K562 (cell line): ENCODE data around the gene HEPHL1. TPM values are rescaled to one million over a fixed set of nuclear protein-coding genes. Genes with fewer than 3 reads are reported as not detected.

Experiments
- ATAC-seq: fragments of 200-7000 bp; cut with Tn5 transposase; 3 replicates; pipeline ENCODE4 v1.9.1; 2020; ENCODE audit warnings: moderate library complexity
- BruUV-seq: library from RNA; stranded (reverse); fragments of 400-500 nt; replicated peaks from 2 replicates; lab custom pipeline; 2021; lab: Mats Ljungman, UMichigan
- CTCF ChIA-PET: fragments of 300-600 bp; formaldehyde crosslinking; extraction: SDS; loops from one replicate; lab custom pipeline; 2021; ENCODE audit warnings: low intra/inter-chr PET ratio; lab: Yijun Ruan, JAX
- POLR2A ChIA-PET: fragments of 300-600, 350-650 bp; sonication (Branson Sonifier 250); formaldehyde crosslinking; extraction: SDS; loops from one replicate; lab custom pipeline; 2021; ENCODE audit warnings: antibody characterized with exemption, inconsistent platforms; lab: Yijun Ruan, JAX
- DNase-seq, 4 experiments: peaks; one replicate each; pipeline versions ENCODE4 v3.0.0 to v3.0.0-alpha.2; 2011 to 2018; ENCODE audit warnings: low spot score in 3 of 4, mixed read lengths in 3 of 4; ENCODE audit errors: extremely low read depth in 1 of 4
- FAIRE-seq: peaks from 2 replicates; lab custom pipeline; 2011; peaks lifted over from hg19 to GRCh38; lab: Jason Lieb, UNC
- H2AFZ ChIP-seq: 2 replicates; pipeline ENCODE4 v1.6.0; 2011; ENCODE audit warnings: low read depth, low read length, control low read depth, inconsistent platforms
- H3K27ac ChIP-seq: fragments of 200-600 bp; 3 replicates; pipeline ENCODE4 v1.8.0; 2011; ENCODE audit warnings: low read depth, mild to moderate bottlenecking, control low read depth, inconsistent platforms, low read length, moderate library complexity, mixed read lengths; ENCODE audit errors: extremely low read depth
- H3K27me3 ChIP-seq, 2 experiments: fragments of 300-600 bp in 1 of 2; 2 replicates in 1 of 2; 3 replicates in 1 of 2; pipeline versions ENCODE4 v1.6.0 to v1.8.0; 2011; ENCODE audit warnings: inconsistent platforms in 2 of 2, low read length in 2 of 2, mild to moderate bottlenecking in 1 of 2, mixed read lengths in 1 of 2, moderate library complexity in 1 of 2; ENCODE audit not compliant: control insufficient read depth in 2 of 2, insufficient read depth in 2 of 2
- H3K36me3 ChIP-seq: fragments of 300-600 bp; 3 replicates; pipeline ENCODE4 v1.8.0; 2011; ENCODE audit warnings: mild to moderate bottlenecking, low read length, inconsistent platforms; ENCODE audit not compliant: control insufficient read depth, insufficient read depth
- H3K4me1 ChIP-seq, 2 experiments: fragments of 200-600 bp in 1 of 2; replicated peaks in 1 of 2; 2 replicates in 1 of 2; 3 replicates in 1 of 2; pipeline versions ENCODE4 v1.5.1 to v1.8.0; 2011; ENCODE audit warnings: inconsistent platforms in 2 of 2, low read length in 2 of 2, mild to moderate bottlenecking in 1 of 2, mixed read lengths in 1 of 2, moderate library complexity in 1 of 2; ENCODE audit not compliant: control insufficient read depth in 2 of 2, insufficient read depth in 2 of 2
- H3K4me2 ChIP-seq: 2 replicates; pipeline ENCODE4 v1.6.1; 2011; ENCODE audit warnings: low read length, control low read depth, inconsistent platforms, mixed read lengths; ENCODE audit not compliant: insufficient read depth
- H3K4me3 ChIP-seq: fragments of 200-600 bp; sonication (generic), shearing (Covaris generic); 2 replicates; pipeline ENCODE4 v1.5.1; 2016; ENCODE audit warnings: control low read depth, inconsistent platforms
- H3K79me2 ChIP-seq: fragments of 200-600 bp; 3 replicates; pipeline ENCODE4 v1.8.0; 2011; ENCODE audit warnings: low read length, inconsistent platforms; ENCODE audit not compliant: control insufficient read depth, insufficient read depth
- H3K9ac ChIP-seq, 2 experiments: 2 replicates each; pipeline versions ENCODE4 v1.6.0 to v1.6.1; 2011; ENCODE audit warnings: low read depth in 2 of 2, low read length in 2 of 2, control low read depth in 1 of 2, inconsistent platforms in 1 of 2, mild to moderate bottlenecking in 1 of 2, mixed read lengths in 1 of 2; ENCODE audit not compliant: insufficient read depth in 1 of 2
- H3K9me1 ChIP-seq: one replicate; pipeline ENCODE4 v1.6.0; 2011; ENCODE audit warnings: inconsistent platforms, mild to moderate bottlenecking, low read length, moderate library complexity; ENCODE audit not compliant: control insufficient read depth, insufficient read depth
- H3K9me3 ChIP-seq: replicated peaks from 2 replicates; pipeline ENCODE4 v1.5.1; 2011; ENCODE audit warnings: low read depth, low read length, inconsistent platforms; ENCODE audit not compliant: control insufficient read depth, insufficient read depth
- H4K20me1 ChIP-seq: replicated peaks from 2 replicates; pipeline ENCODE4 v1.6.1; 2011; ENCODE audit warnings: low read length, inconsistent platforms, mixed read lengths; ENCODE audit not compliant: control insufficient read depth, insufficient read depth
- BHLHE40 ChIP-seq: IDR thresholded peaks from 2 replicates; pipeline ENCODE4 v1.6.1; 2011; ENCODE audit warnings: low read length, improper control_type of control experiment
- U2AF1 ChIP-seq: fragments of 200-400 bp; formaldehyde crosslinking; optimal IDR thresholded peaks from 2 replicates; pipeline ENCODE3; 2017; ENCODE audit warnings: mild to moderate bottlenecking, low read depth, low read length, moderate library complexity
- ZFPM2 ChIP-seq: fragments of 250-450 bp; sonication (Bioruptor Pico); IDR thresholded peaks from 2 replicates; pipeline ENCODE4 v1.5.1; 2022; ENCODE audit warnings: mild to moderate bottlenecking
- ZNF707 ChIP-seq: fragments of 250-450 bp; sonication (Bioruptor Pico); conservative IDR thresholded peaks from 2 replicates; pipeline ENCODE4 v1.8.0; 2022; ENCODE audit warnings: inconsistent platforms, mild to moderate bottlenecking, moderate library complexity
- WGBS: fragments of 100-300 bp; shearing (Covaris generic); methylation state at CpG from one replicate; pipeline ENCODE4 v1.1.6; 2016; ENCODE audit warnings: low coverage, mixed read lengths; ENCODE audit not compliant: insufficient coverage; ENCODE audit errors: missing lambda C conversion rate; 5-methylcytosine and 5-hydroxymethylcytosine counted together
- in situ Hi-C: fragments of 300-500 bp; cut with MboI; formaldehyde crosslinking; loops from 4 replicates; pipeline ENCODE4 v1.15.0; 2018; ENCODE audit warnings: inconsistent platforms, mixed read lengths
- intact Hi-C: fragments of 100-400 bp; cut with micrococcal nuclease; formaldehyde crosslinking; loops from 2 replicates; pipeline ENCODE4 v1.14.2; 2022
- polyA plus RNA-seq, 8 experiments: library from polyadenylated mRNA; depleted of rRNA in 4 of 8; stranded (reverse) in 5 of 8; unstranded in 3 of 8; fragments of >200 nt; fragmentation: Nextera tagmentation in 2 of 8; fragmentation: Illumina TruSeq in 1 of 8; extraction: Ambion mirVana in 2 of 8; extraction: Trizol in 1 of 8; gene quantifications; 2 replicates each; pipeline versions ENCODE4 v1.2.1 to v1.2.3, GENCODE V29; 2011 to 2014; ENCODE audit warnings: inconsistent platforms in 1 of 8, missing spikeins in 1 of 8
- total RNA-seq, 7 experiments: library from RNA; depleted of rRNA in 6 of 7; stranded (reverse); fragments of >200 nt in 6 of 7; fragmentation: Illumina TruSeq in 2 of 7; extraction: Trizol in 2 of 7; gene quantifications; 2 replicates each; pipeline versions ENCODE4 v1.2.1 to v1.2.3, GENCODE V29; 2011 to 2021; ENCODE audit warnings: low replicate concordance in 1 of 7
- TF ChIP-seq, protein P1 (sequence below): fragments of 250-450 bp; sonication (Bioruptor Pico); IDR thresholded peaks from 2 replicates; pipeline ENCODE4 v1.5.0; 2020; ENCODE audit warnings: mild to moderate bottlenecking
- TF ChIP-seq, protein P2 (sequence below): IDR thresholded peaks from 3 replicates; pipeline ENCODE4 v1.6.1; 2011; ENCODE audit warnings: borderline replicate concordance, mild to moderate bottlenecking; ENCODE audit not compliant: insufficient read length, insufficient read depth
- TF ChIP-seq, protein P3 (sequence below), 2 experiments: IDR thresholded peaks; 2 replicates each; pipeline ENCODE4 v1.6.1; 2012; ENCODE audit warnings: improper control_type of control experiment in 2 of 2, low read depth in 2 of 2, low read length in 2 of 2, borderline replicate concordance in 1 of 2
- TF ChIP-seq, protein P4 (sequence below): fragments of 200-800 bp; sonication (Bioruptor generic); IDR thresholded peaks from 2 replicates; pipeline ENCODE4 v1.6.1; 2017; ENCODE audit warnings: missing genetic modification characterization, missing compliant biosample characterization
- TF ChIP-seq, protein P5 (sequence below): fragments of 450-650 bp; conservative IDR thresholded peaks from 2 replicates; pipeline ENCODE4 v1.6.1; 2016; ENCODE audit warnings: missing genetic modification characterization, low read depth, mild to moderate bottlenecking, control low read depth, missing compliant biosample characterization
- TF ChIP-seq, protein P6 (sequence below): sonication (generic); formaldehyde crosslinking; IDR thresholded peaks from 2 replicates; pipeline ENCODE4 v1.5.0; 2020; ENCODE audit warnings: missing genetic modification reagents

The HEPHL1 gene
- total and polyA plus RNA-seq, 9 of the 15 experiments (the other 6 are each of a cell fraction or from before 2014, with no cell fraction given): 0.01 TPM; not detected in 8

DNA sequence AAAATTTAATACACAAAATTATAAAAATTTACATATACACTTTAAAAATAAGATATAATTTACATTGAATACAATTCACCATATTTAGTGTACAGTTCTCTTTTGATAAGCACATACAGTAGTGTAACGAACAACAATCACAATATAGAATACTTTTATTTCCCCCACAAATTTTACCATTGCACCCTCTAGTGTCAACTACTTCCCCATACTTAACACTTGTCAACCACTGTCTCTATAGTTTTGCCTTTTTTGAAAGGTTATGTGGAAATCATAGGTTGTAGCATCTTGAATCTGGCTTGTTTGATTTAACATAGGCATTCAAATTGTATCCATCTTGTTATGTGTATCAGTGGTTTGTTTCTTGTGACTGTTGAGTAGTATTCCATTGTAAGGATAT is 86.2 kb downstream of the HEPHL1 start (continued):
- no peak for TF ChIP-seq ZNF707 (CRISPR knock-in tag)
- TF ChIP-seq, all 486 proteins: peak for 3

DNA sequence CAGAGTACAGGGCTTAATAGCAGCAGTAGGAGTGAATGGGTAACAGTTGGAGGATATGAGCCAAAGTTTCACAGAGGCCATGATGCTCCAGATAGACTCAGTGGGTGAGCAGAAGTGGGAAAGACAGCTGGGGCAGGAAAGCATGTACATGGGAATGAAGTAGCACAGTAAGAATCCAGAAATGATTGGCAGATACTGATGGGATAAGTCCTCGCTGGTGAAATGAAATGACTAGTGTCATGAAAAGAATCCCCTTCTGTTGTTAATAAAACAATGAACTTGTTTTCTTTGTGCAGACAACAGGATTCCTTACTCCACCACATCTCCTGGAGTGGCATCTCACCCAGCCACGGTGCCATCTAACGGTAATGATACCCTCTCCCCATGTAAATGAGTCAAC is 90.1 kb downstream of the HEPHL1 start:
- no peak for DNase-seq
- WGBS: 3% methylated on average over 3 of the region's 3 CpGs
- H3K4me3 ChIP-seq: no peak overlapping the region
- BruUV-seq: no TSS peak
- H3K4me2 ChIP-seq: no peak overlapping the region
- no peaks in the 10 kb centered on the region for H3K4me1 ChIP-seq
- H3K9ac ChIP-seq: no peak overlapping the region
- H4K20me1 ChIP-seq: no peaks in the 10 kb centered on the region
- ATAC-seq: no peak
- H3K9me1 ChIP-seq: no peaks in the 10 kb centered on the region
- no peak overlapping the region for H3K27ac ChIP-seq
- H3K79me2 ChIP-seq: no peaks in the 10 kb centered on the region
- peaks cover 0 to 4% of the 10 kb centered on the region in 2 experiments; a peak in 2 of 5 replicates for H3K27me3 ChIP-seq
- CTCF ChIA-PET: no interaction called here
- H3K36me3 ChIP-seq: no peaks in the 10 kb centered on the region
- FAIRE-seq: no peak
- no peaks in the 10 kb centered on the region for H3K9me3 ChIP-seq
- no peak overlapping the region for H2AFZ ChIP-seq
- POLR2A ChIA-PET: interaction anchor here (0.5 kb wide), 1 partner anchor 152 kb away, joined by 3 read pairs; no protein-coding TSS in a partner anchor
- intact Hi-C loops (loop anchor here (1.0 kb wide), 1 partner anchor 14 kb away; no protein-coding TSS in a partner anchor), in situ Hi-C loops (no loop called here)
- TF ChIP-seq ZFPM2 (CRISPR knock-in tag): no peak
- no peak for TF ChIP-seq U2AF1
- TF ChIP-seq BHLHE40: no peak
- TF ChIP-seq, protein P1, sequence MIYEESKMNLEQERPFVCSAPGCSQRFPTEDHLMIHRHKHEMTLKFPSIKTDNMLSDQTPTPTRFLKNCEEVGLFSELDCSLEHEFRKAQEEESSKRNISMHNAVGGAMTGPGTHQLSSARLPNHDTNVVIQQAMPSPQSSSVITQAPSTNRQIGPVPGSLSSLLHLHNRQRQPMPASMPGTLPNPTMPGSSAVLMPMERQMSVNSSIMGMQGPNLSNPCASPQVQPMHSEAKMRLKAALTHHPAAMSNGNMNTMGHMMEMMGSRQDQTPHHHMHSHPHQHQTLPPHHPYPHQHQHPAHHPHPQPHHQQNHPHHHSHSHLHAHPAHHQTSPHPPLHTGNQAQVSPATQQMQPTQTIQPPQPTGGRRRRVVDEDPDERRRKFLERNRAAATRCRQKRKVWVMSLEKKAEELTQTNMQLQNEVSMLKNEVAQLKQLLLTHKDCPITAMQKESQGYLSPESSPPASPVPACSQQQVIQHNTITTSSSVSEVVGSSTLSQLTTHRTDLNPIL (CRISPR knock-in tag): no peak
- TF ChIP-seq, protein P2, sequence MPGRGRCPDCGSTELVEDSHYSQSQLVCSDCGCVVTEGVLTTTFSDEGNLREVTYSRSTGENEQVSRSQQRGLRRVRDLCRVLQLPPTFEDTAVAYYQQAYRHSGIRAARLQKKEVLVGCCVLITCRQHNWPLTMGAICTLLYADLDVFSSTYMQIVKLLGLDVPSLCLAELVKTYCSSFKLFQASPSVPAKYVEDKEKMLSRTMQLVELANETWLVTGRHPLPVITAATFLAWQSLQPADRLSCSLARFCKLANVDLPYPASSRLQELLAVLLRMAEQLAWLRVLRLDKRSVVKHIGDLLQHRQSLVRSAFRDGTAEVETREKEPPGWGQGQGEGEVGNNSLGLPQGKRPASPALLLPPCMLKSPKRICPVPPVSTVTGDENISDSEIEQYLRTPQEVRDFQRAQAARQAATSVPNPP: no peak
- TF ChIP-seq, protein P3, sequence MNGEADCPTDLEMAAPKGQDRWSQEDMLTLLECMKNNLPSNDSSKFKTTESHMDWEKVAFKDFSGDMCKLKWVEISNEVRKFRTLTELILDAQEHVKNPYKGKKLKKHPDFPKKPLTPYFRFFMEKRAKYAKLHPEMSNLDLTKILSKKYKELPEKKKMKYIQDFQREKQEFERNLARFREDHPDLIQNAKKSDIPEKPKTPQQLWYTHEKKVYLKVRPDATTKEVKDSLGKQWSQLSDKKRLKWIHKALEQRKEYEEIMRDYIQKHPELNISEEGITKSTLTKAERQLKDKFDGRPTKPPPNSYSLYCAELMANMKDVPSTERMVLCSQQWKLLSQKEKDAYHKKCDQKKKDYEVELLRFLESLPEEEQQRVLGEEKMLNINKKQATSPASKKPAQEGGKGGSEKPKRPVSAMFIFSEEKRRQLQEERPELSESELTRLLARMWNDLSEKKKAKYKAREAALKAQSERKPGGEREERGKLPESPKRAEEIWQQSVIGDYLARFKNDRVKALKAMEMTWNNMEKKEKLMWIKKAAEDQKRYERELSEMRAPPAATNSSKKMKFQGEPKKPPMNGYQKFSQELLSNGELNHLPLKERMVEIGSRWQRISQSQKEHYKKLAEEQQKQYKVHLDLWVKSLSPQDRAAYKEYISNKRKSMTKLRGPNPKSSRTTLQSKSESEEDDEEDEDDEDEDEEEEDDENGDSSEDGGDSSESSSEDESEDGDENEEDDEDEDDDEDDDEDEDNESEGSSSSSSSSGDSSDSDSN (IDR thresholded peaks at IDR 0.05; ENCODE audit: borderline replicate concordance in 1 of 2, low read depth in 2 of 2, low read length in 2 of 2): no peak
- TF ChIP-seq, protein P4, sequence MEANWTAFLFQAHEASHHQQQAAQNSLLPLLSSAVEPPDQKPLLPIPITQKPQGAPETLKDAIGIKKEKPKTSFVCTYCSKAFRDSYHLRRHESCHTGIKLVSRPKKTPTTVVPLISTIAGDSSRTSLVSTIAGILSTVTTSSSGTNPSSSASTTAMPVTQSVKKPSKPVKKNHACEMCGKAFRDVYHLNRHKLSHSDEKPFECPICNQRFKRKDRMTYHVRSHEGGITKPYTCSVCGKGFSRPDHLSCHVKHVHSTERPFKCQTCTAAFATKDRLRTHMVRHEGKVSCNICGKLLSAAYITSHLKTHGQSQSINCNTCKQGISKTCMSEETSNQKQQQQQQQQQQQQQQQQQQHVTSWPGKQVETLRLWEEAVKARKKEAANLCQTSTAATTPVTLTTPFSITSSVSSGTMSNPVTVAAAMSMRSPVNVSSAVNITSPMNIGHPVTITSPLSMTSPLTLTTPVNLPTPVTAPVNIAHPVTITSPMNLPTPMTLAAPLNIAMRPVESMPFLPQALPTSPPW (CRISPR knock-in tag): no peak
- TF ChIP-seq, protein P5, sequence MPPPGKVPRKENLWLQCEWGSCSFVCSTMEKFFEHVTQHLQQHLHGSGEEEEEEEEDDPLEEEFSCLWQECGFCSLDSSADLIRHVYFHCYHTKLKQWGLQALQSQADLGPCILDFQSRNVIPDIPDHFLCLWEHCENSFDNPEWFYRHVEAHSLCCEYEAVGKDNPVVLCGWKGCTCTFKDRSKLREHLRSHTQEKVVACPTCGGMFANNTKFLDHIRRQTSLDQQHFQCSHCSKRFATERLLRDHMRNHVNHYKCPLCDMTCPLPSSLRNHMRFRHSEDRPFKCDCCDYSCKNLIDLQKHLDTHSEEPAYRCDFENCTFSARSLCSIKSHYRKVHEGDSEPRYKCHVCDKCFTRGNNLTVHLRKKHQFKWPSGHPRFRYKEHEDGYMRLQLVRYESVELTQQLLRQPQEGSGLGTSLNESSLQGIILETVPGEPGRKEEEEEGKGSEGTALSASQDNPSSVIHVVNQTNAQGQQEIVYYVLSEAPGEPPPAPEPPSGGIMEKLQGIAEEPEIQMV (tag): no peak
- TF ChIP-seq, protein P6, sequence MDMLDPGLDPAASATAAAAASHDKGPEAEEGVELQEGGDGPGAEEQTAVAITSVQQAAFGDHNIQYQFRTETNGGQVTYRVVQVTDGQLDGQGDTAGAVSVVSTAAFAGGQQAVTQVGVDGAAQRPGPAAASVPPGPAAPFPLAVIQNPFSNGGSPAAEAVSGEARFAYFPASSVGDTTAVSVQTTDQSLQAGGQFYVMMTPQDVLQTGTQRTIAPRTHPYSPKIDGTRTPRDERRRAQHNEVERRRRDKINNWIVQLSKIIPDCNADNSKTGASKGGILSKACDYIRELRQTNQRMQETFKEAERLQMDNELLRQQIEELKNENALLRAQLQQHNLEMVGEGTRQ (CRISPR knock-in tag): no peak
